ENCODE data around the gene DIAPH3.

DNA sequence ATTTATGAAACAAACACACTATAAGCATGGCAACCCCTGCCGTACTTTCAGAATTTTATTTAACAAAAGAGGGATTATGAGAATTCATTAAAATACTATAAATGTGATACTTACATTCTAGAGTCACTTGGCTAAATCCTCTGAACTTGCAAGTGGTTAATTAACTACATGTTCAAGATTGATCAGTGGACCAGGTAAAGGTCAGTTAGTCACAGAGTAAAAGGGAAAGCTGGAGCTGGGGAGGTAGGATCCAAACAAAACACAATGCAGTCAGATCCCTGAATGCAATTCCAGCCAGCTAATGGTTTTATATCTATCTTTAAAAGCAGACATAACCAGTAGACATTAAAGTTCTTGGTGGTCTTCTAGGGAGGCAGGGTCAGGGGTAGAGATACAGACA, 270.5 kb downstream of the DIAPH3 start:
- TF ChIP-seq, protein P1, sequence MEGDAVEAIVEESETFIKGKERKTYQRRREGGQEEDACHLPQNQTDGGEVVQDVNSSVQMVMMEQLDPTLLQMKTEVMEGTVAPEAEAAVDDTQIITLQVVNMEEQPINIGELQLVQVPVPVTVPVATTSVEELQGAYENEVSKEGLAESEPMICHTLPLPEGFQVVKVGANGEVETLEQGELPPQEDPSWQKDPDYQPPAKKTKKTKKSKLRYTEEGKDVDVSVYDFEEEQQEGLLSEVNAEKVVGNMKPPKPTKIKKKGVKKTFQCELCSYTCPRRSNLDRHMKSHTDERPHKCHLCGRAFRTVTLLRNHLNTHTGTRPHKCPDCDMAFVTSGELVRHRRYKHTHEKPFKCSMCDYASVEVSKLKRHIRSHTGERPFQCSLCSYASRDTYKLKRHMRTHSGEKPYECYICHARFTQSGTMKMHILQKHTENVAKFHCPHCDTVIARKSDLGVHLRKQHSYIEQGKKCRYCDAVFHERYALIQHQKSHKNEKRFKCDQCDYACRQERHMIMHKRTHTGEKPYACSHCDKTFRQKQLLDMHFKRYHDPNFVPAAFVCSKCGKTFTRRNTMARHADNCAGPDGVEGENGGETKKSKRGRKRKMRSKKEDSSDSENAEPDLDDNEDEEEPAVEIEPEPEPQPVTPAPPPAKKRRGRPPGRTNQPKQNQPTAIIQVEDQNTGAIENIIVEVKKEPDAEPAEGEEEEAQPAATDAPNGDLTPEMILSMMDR (conservative IDR thresholded peaks at IDR 0.05; ENCODE audit: low read depth, low read length) = no peak
- TF ChIP-seq POLR2A (IDR thresholded peaks at IDR 0.05; ENCODE audit: low read depth, low read length) (no peak), RAD21 (IDR thresholded peaks at IDR 0.05; ENCODE audit: low read length) (no peak), SMC3 (IDR thresholded peaks at IDR 0.05; ENCODE audit: low read depth, low read length) (no peak), NFE2L2 (IDR thresholded peaks at IDR 0.05; ENCODE audit: low read depth, low read length) (no peak), MXI1 (IDR thresholded peaks at IDR 0.05; ENCODE audit: borderline replicate concordance, low read depth, low read length) (no peak), CEBPB (IDR thresholded peaks at IDR 0.05; ENCODE audit: low read depth, low read length) (no peak), RCOR1 (IDR thresholded peaks at IDR 0.05; ENCODE audit: insufficient replicate concordance, low read length) (no peak)
